Smooth muscle cell (in vitro differentiated cells): ENCODE results near the gene TRDMT1. TPM values are rescaled to one million over a fixed set of nuclear protein-coding genes. Genes with fewer than 3 reads are reported as not detected.

Source experiments
- DNase-seq: peaks from one replicate; lab custom pipeline; 2025; ENCODE audit not compliant: unreplicated experiment; lab: John Stamatoyannopoulos, UW
- H2AFZ ChIP-seq: fragments of 200-600 bp; sonication (generic); 2 replicates; pipeline ENCODE4 v1.6.0; 2016; ENCODE audit warnings: antibody characterized with exemption, low read depth, mild to moderate bottlenecking
- H3F3A ChIP-seq: fragments of 200-600 bp; sonication (generic); 2 replicates; pipeline ENCODE4 v1.6.0; 2017; ENCODE audit warnings: antibody characterized with exemption, low read depth
- H3K27ac ChIP-seq: fragments of 200-600 bp; sonication (generic); 2 replicates; pipeline ENCODE4 v1.5.1; 2016; ENCODE audit warnings: low read depth, mild to moderate bottlenecking
- H3K27me3 ChIP-seq: fragments of 200-600 bp; sonication (generic); 2 replicates; pipeline ENCODE4 v1.6.1; 2016; ENCODE audit warnings: low read depth, mild to moderate bottlenecking
- H3K36me3 ChIP-seq: fragments of 200-600 bp; sonication (generic); 2 replicates; pipeline ENCODE4 v1.5.1; 2016; ENCODE audit warnings: low read depth
- H3K4me1 ChIP-seq: fragments of 200-600 bp; sonication (generic); 2 replicates; pipeline ENCODE4 v1.5.1; 2016; ENCODE audit warnings: low read depth
- H3K4me2 ChIP-seq: fragments of 200-600 bp; sonication (generic); 2 replicates; pipeline ENCODE4 v1.6.0; 2016; ENCODE audit warnings: mild to moderate bottlenecking
- H3K4me3 ChIP-seq: fragments of 200-600 bp; sonication (generic); 2 replicates; pipeline ENCODE4 v1.5.1; 2016; ENCODE audit warnings: mild to moderate bottlenecking
- H3K79me2 ChIP-seq: fragments of 200-600 bp; sonication (generic); 2 replicates; pipeline ENCODE4 v1.6.0; 2016; ENCODE audit warnings: low read depth, mild to moderate bottlenecking
- H3K9ac ChIP-seq: fragments of 200-600 bp; sonication (generic); 2 replicates; pipeline ENCODE4 v1.6.0; 2016; ENCODE audit warnings: low read depth
- H3K9me3 ChIP-seq: fragments of 200-600 bp; sonication (generic); replicated peaks from 2 replicates; pipeline ENCODE4 v1.5.1; 2016; ENCODE audit warnings: low read depth
- H4K20me1 ChIP-seq: fragments of 200-600 bp; sonication (generic); 2 replicates; pipeline ENCODE4 v1.6.0; 2016; ENCODE audit warnings: low read depth
- WGBS: methylation state at CpG from one replicate; pipeline ENCODE4 v1.1.7; 2016; ENCODE audit warnings: low lambda C conversion rate; 5-methylcytosine and 5-hydroxymethylcytosine counted together
- polyA plus RNA-seq: library from polyadenylated mRNA; unstranded; fragments of >200 nt; fragmentation: Nextera tagmentation; extraction: Ambion mirVana; gene quantifications from 2 replicates; pipeline ENCODE4 v1.2.1, GENCODE V29; 2016
- total RNA-seq: library from RNA; depleted of rRNA; stranded (reverse); fragments of >200 nt; gene quantifications from 2 replicates; pipeline ENCODE4 v1.2.3, GENCODE V29; 2014
- TF ChIP-seq, protein P1 (sequence below): fragments of 200-600 bp; sonication (generic); IDR thresholded peaks from 2 replicates; pipeline ENCODE4 v1.5.1; 2017; ENCODE audit warnings: borderline replicate concordance, mild to moderate bottlenecking, antibody characterized with exemption; ENCODE audit not compliant: insufficient read depth, poor library complexity, severe bottlenecking

Gene TRDMT1
- total and polyA plus RNA-seq, 2 experiments from 2014 or later: 2.5 to 7.3 TPM

DNA sequence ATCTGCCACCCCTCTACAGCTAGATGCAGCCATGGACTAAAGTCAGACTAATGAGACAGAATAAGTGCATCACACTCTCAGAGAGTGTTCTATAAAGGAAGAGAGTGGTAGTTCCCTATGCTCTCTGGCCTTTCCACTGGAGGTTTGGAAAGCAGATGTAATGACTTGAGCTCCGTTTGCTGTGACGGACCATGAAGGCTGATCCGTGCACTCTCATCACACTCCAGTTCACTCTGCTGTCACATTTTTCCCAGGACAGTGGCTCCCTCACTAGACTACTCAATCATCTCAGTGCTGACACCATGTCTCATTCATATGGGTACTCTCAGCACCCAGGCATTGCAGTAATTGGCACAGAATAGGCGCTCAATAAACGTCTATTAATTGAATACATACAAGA is 20.4 kb downstream of the TRDMT1 start:
- 88% methylated on average over 5 of the region's 5 CpGs for WGBS
- H3K79me2 ChIP-seq: no peaks in the 10 kb centered on the region
- H3K9ac ChIP-seq: no peak overlapping the region
- H3K4me2 ChIP-seq: no peak overlapping the region
- TF ChIP-seq, protein P1, sequence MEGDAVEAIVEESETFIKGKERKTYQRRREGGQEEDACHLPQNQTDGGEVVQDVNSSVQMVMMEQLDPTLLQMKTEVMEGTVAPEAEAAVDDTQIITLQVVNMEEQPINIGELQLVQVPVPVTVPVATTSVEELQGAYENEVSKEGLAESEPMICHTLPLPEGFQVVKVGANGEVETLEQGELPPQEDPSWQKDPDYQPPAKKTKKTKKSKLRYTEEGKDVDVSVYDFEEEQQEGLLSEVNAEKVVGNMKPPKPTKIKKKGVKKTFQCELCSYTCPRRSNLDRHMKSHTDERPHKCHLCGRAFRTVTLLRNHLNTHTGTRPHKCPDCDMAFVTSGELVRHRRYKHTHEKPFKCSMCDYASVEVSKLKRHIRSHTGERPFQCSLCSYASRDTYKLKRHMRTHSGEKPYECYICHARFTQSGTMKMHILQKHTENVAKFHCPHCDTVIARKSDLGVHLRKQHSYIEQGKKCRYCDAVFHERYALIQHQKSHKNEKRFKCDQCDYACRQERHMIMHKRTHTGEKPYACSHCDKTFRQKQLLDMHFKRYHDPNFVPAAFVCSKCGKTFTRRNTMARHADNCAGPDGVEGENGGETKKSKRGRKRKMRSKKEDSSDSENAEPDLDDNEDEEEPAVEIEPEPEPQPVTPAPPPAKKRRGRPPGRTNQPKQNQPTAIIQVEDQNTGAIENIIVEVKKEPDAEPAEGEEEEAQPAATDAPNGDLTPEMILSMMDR: no peak
- no peaks in the 10 kb centered on the region for H3K9me3 ChIP-seq
- no peaks in the 10 kb centered on the region for H3K27me3 ChIP-seq
- H3K4me3 ChIP-seq: no peak overlapping the region
- no peaks in the 10 kb centered on the region for H3F3A ChIP-seq
- no peak for DNase-seq
- no peak overlapping the region for H3K27ac ChIP-seq
- peaks cover 4% of the 10 kb centered on the region for H3K4me1 ChIP-seq
- no peaks in the 10 kb centered on the region for H4K20me1 ChIP-seq
- H2AFZ ChIP-seq: no peak overlapping the region
- no peaks in the 10 kb centered on the region for H3K36me3 ChIP-seq

DNA sequence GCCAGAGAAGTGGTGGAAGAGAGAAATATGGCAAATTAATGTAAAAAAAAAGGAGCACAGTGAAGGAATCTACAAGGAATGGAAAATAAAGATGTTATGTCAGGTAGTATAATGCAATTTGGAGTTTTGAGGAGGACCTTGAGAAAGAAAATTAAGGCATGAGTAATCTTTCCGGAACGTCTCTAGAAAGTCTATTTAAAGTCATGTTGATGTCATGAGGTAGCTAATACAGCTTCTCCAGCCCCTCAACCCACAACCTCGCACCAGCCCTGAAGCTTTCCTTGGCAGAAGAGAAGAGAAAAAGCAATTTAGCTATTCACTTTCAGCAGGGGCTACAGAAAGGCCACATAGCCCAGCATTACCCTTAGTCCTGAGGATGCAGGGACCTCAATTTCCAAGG is 22.5 kb downstream of the TRDMT1 start:
- Histone ChIP-seq H3K4me1 (peaks cover 11% of the 10 kb centered on the region), H2AFZ (no peak overlapping the region), H3F3A (no peaks in the 10 kb centered on the region), H3K9ac (no peak overlapping the region), H3K27ac (no peak overlapping the region), H3K27me3 (no peaks in the 10 kb centered on the region), H3K4me3 (no peak overlapping the region), H3K4me2 (peak overlapping the region; percentile 65), H3K9me3 (no peaks in the 10 kb centered on the region), H4K20me1 (no peaks in the 10 kb centered on the region), H3K79me2 (no peaks in the 10 kb centered on the region), H3K36me3 (no peaks in the 10 kb centered on the region)
- 24% methylated on average over 3 of the region's 3 CpGs for WGBS
- DNase-seq: no peak
- TF ChIP-seq, protein P1: no peak

DNA sequence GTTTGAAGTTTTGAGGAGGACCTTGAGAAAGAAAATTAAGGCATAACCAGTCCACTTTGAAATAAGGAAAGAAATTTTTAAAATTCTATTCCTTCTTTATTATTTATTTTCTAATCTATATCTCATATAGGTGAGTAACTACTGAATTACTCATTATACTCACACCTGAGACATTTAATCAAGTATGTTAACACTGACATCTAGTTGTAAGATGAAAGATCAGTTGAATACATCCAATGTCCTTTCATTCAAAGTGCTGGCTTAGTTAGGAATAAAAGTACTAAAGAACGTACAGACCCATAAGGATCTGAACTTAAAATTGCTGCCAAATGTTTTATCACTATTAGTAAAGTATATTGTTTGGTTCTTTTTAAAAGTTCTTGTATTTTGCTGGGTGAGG is 23.5 kb downstream of the TRDMT1 start:
- no peaks in the 10 kb centered on the region for H3K9me3 ChIP-seq
- WGBS: 98% methylated on average over 1 of the region's 1 CpG
- peaks cover 11% of the 10 kb centered on the region for H3K4me1 ChIP-seq
- no peaks in the 10 kb centered on the region for H3K79me2 ChIP-seq
- H3K4me2 ChIP-seq: no peak overlapping the region
- no peaks in the 10 kb centered on the region for H3F3A ChIP-seq
- no peak overlapping the region for H3K9ac ChIP-seq
- TF ChIP-seq, protein P1: no peak
- H3K36me3 ChIP-seq: no peaks in the 10 kb centered on the region
- no peak for DNase-seq
- no peak overlapping the region for H2AFZ ChIP-seq
- no peaks in the 10 kb centered on the region for H4K20me1 ChIP-seq
- no peak overlapping the region for H3K4me3 ChIP-seq
- no peak overlapping the region for H3K27ac ChIP-seq
- no peaks in the 10 kb centered on the region for H3K27me3 ChIP-seq

DNA sequence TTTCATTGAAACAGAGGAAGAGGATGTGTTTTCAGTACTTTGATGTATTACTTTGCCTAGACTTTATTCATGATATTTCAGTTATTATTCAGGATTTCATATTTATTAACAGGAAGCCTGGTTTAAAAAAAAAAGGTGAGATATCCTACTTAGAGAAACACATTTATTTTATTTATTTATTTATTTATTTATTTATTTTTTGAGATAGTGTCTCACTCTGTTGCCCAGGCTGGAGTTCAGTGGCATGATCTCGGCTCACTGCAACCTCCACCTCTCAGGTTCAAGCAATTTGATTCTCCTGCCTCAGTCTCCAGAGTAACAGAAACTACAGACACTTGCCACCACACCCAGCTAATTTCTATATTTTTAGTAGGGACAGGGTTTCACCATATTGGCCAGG is 24.5 kb downstream of the TRDMT1 start:
- Histone ChIP-seq H3K4me1 (peaks cover 12% of the 10 kb centered on the region), H2AFZ (no peak overlapping the region), H3K27me3 (no peaks in the 10 kb centered on the region), H3K9ac (no peak overlapping the region), H4K20me1 (no peaks in the 10 kb centered on the region), H3K27ac (no peak overlapping the region), H3K9me3 (no peaks in the 10 kb centered on the region), H3K4me2 (no peak overlapping the region), H3K36me3 (no peaks in the 10 kb centered on the region), H3K79me2 (no peaks in the 10 kb centered on the region), H3K4me3 (no peak overlapping the region), H3F3A (no peaks in the 10 kb centered on the region)
- TF ChIP-seq, protein P1: no peak
- DNase-seq: no peak
- 92% methylated on average over 1 of the region's 1 CpG for WGBS
